ENCODE results near the gene CFTR.

CFTR gene

DNA sequence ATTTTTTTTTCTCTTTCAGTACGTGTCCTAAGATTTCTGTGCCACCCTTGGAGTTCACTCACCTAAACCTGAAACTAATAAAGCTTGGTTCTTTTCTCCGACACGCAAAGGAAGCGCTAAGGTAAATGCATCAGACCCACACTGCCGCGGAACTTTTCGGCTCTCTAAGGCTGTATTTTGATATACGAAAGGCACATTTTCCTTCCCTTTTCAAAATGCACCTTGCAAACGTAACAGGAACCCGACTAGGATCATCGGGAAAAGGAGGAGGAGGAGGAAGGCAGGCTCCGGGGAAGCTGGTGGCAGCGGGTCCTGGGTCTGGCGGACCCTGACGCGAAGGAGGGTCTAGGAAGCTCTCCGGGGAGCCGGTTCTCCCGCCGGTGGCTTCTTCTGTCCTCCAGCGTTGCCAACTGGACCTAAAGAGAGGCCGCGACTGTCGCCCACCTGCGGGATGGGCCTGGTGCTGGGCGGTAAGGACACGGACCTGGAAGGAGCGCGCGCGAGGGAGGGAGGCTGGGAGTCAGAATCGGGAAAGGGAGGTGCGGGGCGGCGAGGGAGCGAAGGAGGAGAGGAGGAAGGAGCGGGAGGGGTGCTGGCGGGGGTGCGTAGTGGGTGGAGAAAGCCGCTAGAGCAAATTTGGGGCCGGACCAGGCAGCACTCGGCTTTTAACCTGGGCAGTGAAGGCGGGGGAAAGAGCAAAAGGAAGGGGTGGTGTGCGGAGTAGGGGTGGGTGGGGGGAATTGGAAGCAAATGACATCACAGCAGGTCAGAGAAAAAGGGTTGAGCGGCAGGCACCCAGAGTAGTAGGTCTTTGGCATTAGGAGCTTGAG, at the start of gene CFTR:
TSS of gene CFTR (plus strand) at position 801 of the 830 bp plus-strand sequence. CDS start 70 bp downstream, outside the sequence.
- H2AFZ ChIP-seq (ENCODE audit: low read depth, low read length): 0 out of 2 replicates have a peak within 1 kb of the TSS, but pooled peaks have one; percentile 3
- no peak within 1 kb of the TSS for H3K9ac ChIP-seq (ENCODE audit: low read depth, low read length)
- H3K4me2 ChIP-seq (ENCODE audit: insufficient read depth, low read length): no peak within 1 kb of the TSS
- H3K27me3 ChIP-seq (ENCODE audit: insufficient read depth, low read length, poor library complexity): no peaks in the 10 kb centered on the region
- H3K27ac ChIP-seq (ENCODE audit: low read length): no peak within 1 kb of the TSS
- TF ChIP-seq EZH2 (IDR thresholded peaks at IDR 0.05; ENCODE audit: borderline replicate concordance, low read depth, low read length, severe bottlenecking) (no peak), CTCF (IDR thresholded peaks at IDR 0.05; ENCODE audit: borderline replicate concordance, extremely low read depth, low read length, poor library complexity, severe bottlenecking) (no peak)
- H3K4me1 ChIP-seq (ENCODE audit: insufficient read depth, low read length): peaks cover 3% of the 10 kb centered on the region
- no peaks in the 10 kb centered on the region for H3K9me3 ChIP-seq (ENCODE audit: insufficient read depth, low read length, severe bottlenecking)
- H3K36me3 ChIP-seq (ENCODE audit: insufficient read depth, low read length): no peaks in the 10 kb centered on the region
- no peaks in the 10 kb centered on the region for H4K20me1 ChIP-seq (ENCODE audit: insufficient read depth, low read length)
- H3K79me2 ChIP-seq (ENCODE audit: insufficient read depth, low read length): no peaks in the 10 kb centered on the region
- H3K4me3 ChIP-seq (ENCODE audit: low read depth in 1 of 2, low read length in 2 of 2): no peak within 1 kb of the TSS
- ATAC-seq (ENCODE audit: insufficient read depth, low read depth) (no peak), DNase-seq (no peak)

GRCh38 chr7:117435475-117436043, 44.3 kb upstream of the CFTR start:
- H3K4me1 ChIP-seq (ENCODE audit: insufficient read depth, low read length): peaks cover 4% of the 10 kb centered on the region; the same call in 1 of the 2 replicates
- no peak overlapping the region for H3K9ac ChIP-seq (ENCODE audit: low read depth, low read length)
- H3K27ac ChIP-seq (ENCODE audit: low read length): no peak overlapping the region
- no peak overlapping the region for H3K4me3 ChIP-seq (ENCODE audit: low read depth in 1 of 2, low read length in 2 of 2)
- no peak for TF ChIP-seq EZH2 (IDR thresholded peaks at IDR 0.05; ENCODE audit: borderline replicate concordance, low read depth, low read length, severe bottlenecking)
- TF ChIP-seq CTCF (IDR thresholded peaks at IDR 0.05; ENCODE audit: borderline replicate concordance, extremely low read depth, low read length, poor library complexity, severe bottlenecking): no peak
- DNase-seq: no peak
- H4K20me1 ChIP-seq (ENCODE audit: insufficient read depth, low read length): no peaks in the 10 kb centered on the region
- H3K79me2 ChIP-seq (ENCODE audit: insufficient read depth, low read length): no peaks in the 10 kb centered on the region
- no peak overlapping the region for H3K4me2 ChIP-seq (ENCODE audit: insufficient read depth, low read length)
- H3K9me3 ChIP-seq (ENCODE audit: insufficient read depth, low read length, severe bottlenecking): no peaks in the 10 kb centered on the region
- H3K36me3 ChIP-seq (ENCODE audit: insufficient read depth, low read length): no peaks in the 10 kb centered on the region
- H2AFZ ChIP-seq (ENCODE audit: low read depth, low read length): no peak overlapping the region
- peak; percentile 61; the same call in 2 of the 3 replicates for ATAC-seq (ENCODE audit: insufficient read depth, low read depth)
- H3K27me3 ChIP-seq (ENCODE audit: insufficient read depth, low read length, poor library complexity): no peaks in the 10 kb centered on the region

- Histone ChIP-seq H3K27me3 (ENCODE audit: insufficient read depth, low read length, poor library complexity) (no peaks in the 10 kb centered on the region), H3K9ac (ENCODE audit: low read depth, low read length) (no peak overlapping the region), H3K79me2 (ENCODE audit: insufficient read depth, low read length) (no peaks in the 10 kb centered on the region), H3K36me3 (ENCODE audit: insufficient read depth, low read length) (no peaks in the 10 kb centered on the region), H3K4me2 (ENCODE audit: insufficient read depth, low read length) (no peak overlapping the region), H3K4me1 (ENCODE audit: insufficient read depth, low read length) (no peaks in the 10 kb centered on the region), H3K9me3 (ENCODE audit: insufficient read depth, low read length, severe bottlenecking) (peaks cover 5% of the 10 kb centered on the region), H2AFZ (ENCODE audit: low read depth, low read length) (no peak overlapping the region), H4K20me1 (ENCODE audit: insufficient read depth, low read length) (no peaks in the 10 kb centered on the region), H3K27ac (ENCODE audit: low read length) (no peak overlapping the region), H3K4me3 (ENCODE audit: low read depth in 1 of 2, low read length in 2 of 2) (no peak overlapping the region)
- no peak for DNase-seq
- ATAC-seq (ENCODE audit: insufficient read depth, low read depth): no peak
- TF ChIP-seq EZH2 (IDR thresholded peaks at IDR 0.05; ENCODE audit: borderline replicate concordance, low read depth, low read length, severe bottlenecking): no peak
- no peak for TF ChIP-seq CTCF (IDR thresholded peaks at IDR 0.05; ENCODE audit: borderline replicate concordance, extremely low read depth, low read length, poor library complexity, severe bottlenecking)
These were observed 35.2 kb upstream of the CFTR start for GRCh38 chr7:117444646-117445045.

All from DND-41 (cell line).